IMR-90 (cell line): ENCODE data around the gene CHRNA1. TPM values are rescaled to one million over a fixed set of nuclear protein-coding genes. Genes with fewer than 3 reads are reported as not detected.

Experiments used
- ATAC-seq: fragments of 200-7000 bp; cut with Tn5 transposase; 2 replicates; pipeline ENCODE4 v1.9.1; 2020; ENCODE audit warnings: low read depth, mild to moderate bottlenecking, moderate library complexity
- BruUV-seq: library from RNA; stranded (reverse); fragments of 400-500 nt; replicated peaks from 2 replicates; lab custom pipeline; 2021; lab: Mats Ljungman, UMichigan
- CTCF ChIA-PET: fragments of 300-600 bp; formaldehyde crosslinking; extraction: SDS; loops from one replicate; lab custom pipeline; 2021; ENCODE audit warnings: antibody characterized with exemption; lab: Yijun Ruan, JAX
- POLR2A ChIA-PET: fragments of 300-600 bp; sonication (Branson Sonifier 250); formaldehyde crosslinking; loops from one replicate; lab custom pipeline; 2022; ENCODE audit warnings: antibody characterized with exemption; ENCODE audit not compliant: unreplicated experiment; lab: Charles Lee
- DNase-seq: peaks from one replicate; pipeline ENCODE4 v3.0.0; 2013
- H2AFZ ChIP-seq: replicated peaks from 2 replicates; pipeline ENCODE3; 2013; ENCODE audit warnings: low read length, mild to moderate bottlenecking; ENCODE audit not compliant: poor library complexity
- H2AK5ac ChIP-seq: 2 replicates; pipeline ENCODE4 v1.6.1; 2013; ENCODE audit warnings: low read depth, low read length, inconsistent platforms
- H2AK9ac ChIP-seq: replicated peaks from 2 replicates; pipeline ENCODE3; 2013; ENCODE audit warnings: mild to moderate bottlenecking, low read depth, low read length, moderate library complexity; ENCODE audit not compliant: poor library complexity
- H2BK120ac ChIP-seq: 2 replicates; pipeline ENCODE4 v1.6.1; 2013; ENCODE audit warnings: low read depth, low read length, inconsistent platforms
- H2BK15ac ChIP-seq: 3 replicates; pipeline ENCODE4 v1.6.1; 2013; ENCODE audit warnings: low read depth, low read length, inconsistent platforms
- H2BK20ac ChIP-seq: 2 replicates; pipeline ENCODE4 v1.6.1; 2013; ENCODE audit warnings: low read depth, mild to moderate bottlenecking, inconsistent platforms, low read length, moderate library complexity
- H2BK5ac ChIP-seq: 2 replicates; pipeline ENCODE4 v1.6.1; 2013; ENCODE audit warnings: mild to moderate bottlenecking, low read depth, low read length, inconsistent platforms; ENCODE audit not compliant: poor library complexity, severe bottlenecking
- H3K14ac ChIP-seq: replicated peaks from 2 replicates; pipeline ENCODE4 v1.6.1; 2013; ENCODE audit warnings: low read depth, low read length, inconsistent platforms
- H3K18ac ChIP-seq: 2 replicates; pipeline ENCODE4 v1.6.1; 2013; ENCODE audit warnings: low read depth, low read length, control low read depth
- H3K23ac ChIP-seq: 2 replicates; pipeline ENCODE4 v1.6.1; 2013; ENCODE audit warnings: low read depth, low read length, inconsistent platforms
- H3K27ac ChIP-seq: 2 replicates; pipeline ENCODE4 v1.5.1; 2013; ENCODE audit warnings: mild to moderate bottlenecking, control low read depth, low read length; ENCODE audit not compliant: insufficient read depth
- H3K27me3 ChIP-seq: 2 replicates; pipeline ENCODE4 v1.6.1; 2013; ENCODE audit warnings: low read length; ENCODE audit not compliant: control insufficient read depth, insufficient read depth
- H3K36me3 ChIP-seq: 2 replicates; pipeline ENCODE4 v1.6.1; 2013; ENCODE audit warnings: low read length, mixed read lengths; ENCODE audit not compliant: control insufficient read depth, insufficient read depth
- H3K4ac ChIP-seq: 2 replicates; pipeline ENCODE4 v1.6.1; 2013; ENCODE audit warnings: low read depth, low read length, inconsistent platforms
- H3K4me1 ChIP-seq: 2 replicates; pipeline ENCODE4 v1.6.1; 2013; ENCODE audit warnings: low read length, mixed read lengths; ENCODE audit not compliant: control insufficient read depth, insufficient read depth
- H3K4me2 ChIP-seq: 2 replicates; pipeline ENCODE4 v1.6.1; 2013; ENCODE audit warnings: low read depth, mild to moderate bottlenecking, control low read depth, low read length, moderate library complexity
- H3K4me3 ChIP-seq: 2 replicates; pipeline ENCODE4 v1.5.1; 2013; ENCODE audit warnings: low read depth, mild to moderate bottlenecking, control low read depth, low read length, moderate library complexity; ENCODE audit not compliant: insufficient read depth
- H3K56ac ChIP-seq: 2 replicates; pipeline ENCODE4 v1.6.1; 2013; ENCODE audit warnings: low read length, inconsistent platforms; ENCODE audit not compliant: insufficient read depth; ENCODE audit errors: extremely low read depth
- H3K79me1 ChIP-seq, 2 experiments: 2 replicates each; pipeline ENCODE4 v1.6.1; 2013; ENCODE audit warnings: low read length in 2 of 2, inconsistent platforms in 1 of 2, low read depth in 1 of 2
- H3K9ac ChIP-seq: 2 replicates; pipeline ENCODE4 v1.6.1; 2013; ENCODE audit warnings: low read depth, low read length, control low read depth
- H3K9me1 ChIP-seq: 2 replicates; pipeline ENCODE4 v1.6.1; 2013; ENCODE audit warnings: low read length, inconsistent platforms; ENCODE audit not compliant: insufficient read depth
- H3K9me3 ChIP-seq: 2 replicates; pipeline ENCODE4 v1.6.1; 2013; ENCODE audit warnings: low read length; ENCODE audit not compliant: control insufficient read depth, insufficient read depth
- H4K20me1 ChIP-seq: 2 replicates; pipeline ENCODE4 v1.6.1; 2013; ENCODE audit warnings: low read length, inconsistent platforms; ENCODE audit not compliant: insufficient read depth
- H4K5ac ChIP-seq: 2 replicates; pipeline ENCODE4 v1.6.1; 2013; ENCODE audit warnings: mild to moderate bottlenecking, low read depth, low read length, control low read depth
- H4K8ac ChIP-seq, 2 experiments: 2 replicates each; pipeline ENCODE4 v1.6.1; 2013; ENCODE audit warnings: low read depth in 2 of 2, low read length in 2 of 2, control low read depth in 1 of 2, inconsistent platforms in 1 of 2
- H4K91ac ChIP-seq: 2 replicates; pipeline ENCODE4 v1.6.1; 2013; ENCODE audit warnings: low read depth, low read length, inconsistent platforms; ENCODE audit not compliant: insufficient read depth
- CHD1 ChIP-seq: IDR thresholded peaks from 2 replicates; pipeline ENCODE4 v1.6.1; 2012; ENCODE audit warnings: low read depth, low read length, improper control_type of control experiment
- ELK1 ChIP-seq: fragments of 150-350 bp; IDR thresholded peaks from 2 replicates; pipeline ENCODE4 v1.6.1; 2016; ENCODE audit warnings: low read depth, mild to moderate bottlenecking, low read length, moderate library complexity, borderline replicate concordance
- FOS ChIP-seq: fragments of 150-350 bp; IDR thresholded peaks from 2 replicates; pipeline ENCODE4 v1.6.1; 2016; ENCODE audit warnings: low read depth, low read length
- MAFK ChIP-seq: IDR thresholded peaks from 2 replicates; pipeline ENCODE4 v1.6.1; 2012; ENCODE audit warnings: low read depth, low read length, improper control_type of control experiment
- MXI1 ChIP-seq: IDR thresholded peaks from 2 replicates; pipeline ENCODE4 v1.6.1; 2012; ENCODE audit warnings: low read depth, mild to moderate bottlenecking, low read length, moderate library complexity, borderline replicate concordance
- NFE2L2 ChIP-seq: fragments of 150-350 bp; IDR thresholded peaks from 2 replicates; pipeline ENCODE4 v1.6.1; 2016; ENCODE audit warnings: low read depth, mild to moderate bottlenecking, low read length
- RAD21 ChIP-seq: IDR thresholded peaks from 2 replicates; pipeline ENCODE4 v1.6.1; 2012; ENCODE audit warnings: low read length, improper control_type of control experiment
- RFX5 ChIP-seq: IDR thresholded peaks from 2 replicates; pipeline ENCODE4 v1.8.0; 2012; ENCODE audit warnings: low read depth, mild to moderate bottlenecking, low read length, moderate library complexity
- SMC3 ChIP-seq: fragments of 150-350 bp; IDR thresholded peaks from 2 replicates; pipeline ENCODE4 v1.6.1; 2016; ENCODE audit warnings: low read depth, mild to moderate bottlenecking, antibody characterized with exemption, low read length, moderate library complexity
- USF2 ChIP-seq: fragments of 150-350 bp; IDR thresholded peaks from 2 replicates; pipeline ENCODE4 v1.6.1; 2017; ENCODE audit warnings: mild to moderate bottlenecking, antibody characterized with exemption, low read length, low read depth
- WGBS, 2 experiments: methylation state at CpG; one replicate each; pipeline versions ENCODE4 v1.1.5 to v1.1.7; 2013; ENCODE audit warnings: missing lambda C conversion rate in 2 of 2; ENCODE audit not compliant: insufficient read length in 1 of 2; ENCODE audit errors: extremely low coverage in 2 of 2; 5-methylcytosine and 5-hydroxymethylcytosine counted together
- dilution Hi-C: fragments of 300-500 bp; cut with HindIII; formaldehyde crosslinking; loops from one replicate; pipeline ENCODE4 v1.14.3; 2018; ENCODE audit warnings: low sequenced_read_pairs; ENCODE audit not compliant: unreplicated experiment
- in situ Hi-C: fragments of 300-500 bp; cut with MboI; formaldehyde crosslinking; loops from 3 replicates; pipeline ENCODE4 v1.14.3; 2019; ENCODE audit warnings: low sequenced_read_pairs, inconsistent platforms, mixed read lengths
- intact Hi-C: fragments of 100-400 bp; cut with micrococcal nuclease; formaldehyde crosslinking; loops from 2 replicates; pipeline ENCODE4 v1.10.0; 2022
- polyA plus RNA-seq, 3 experiments: library from polyadenylated mRNA; depleted of rRNA; stranded (reverse); fragments of >200 nt; gene quantifications; 2 replicates each; pipeline ENCODE4 v1.2.3, GENCODE V29; 2012; ENCODE audit warnings: low replicate concordance in 1 of 3
- total RNA-seq: library from RNA; depleted of rRNA; stranded (reverse); fragments of >200 nt; gene quantifications from 2 replicates; pipeline ENCODE4 v1.2.3, GENCODE V29; 2012
- TF ChIP-seq, protein P1 (sequence below): conservative IDR thresholded peaks from 2 replicates; pipeline ENCODE4 v1.5.1; 2012; ENCODE audit warnings: mild to moderate bottlenecking, low read depth, low read length, improper control_type of control experiment

The CHRNA1 gene
- total and polyA plus RNA-seq, 2 of the 4 experiments (the other 2 are of a cell fraction), result 0.75 to 0.90 TPM

GRCh38 chr2:174777347-174778084, 13.2 kb upstream of the CHRNA1 start:
- Histone ChIP-seq H3K23ac (peak overlapping the region; percentile 61), H4K91ac (peak overlapping the region; percentile 96), H3K27ac (peak overlapping the region; percentile 73), H3K4me1 (peaks cover 45% of the 10 kb centered on the region), H4K5ac (peak overlapping the region; percentile 85), H3K27me3 (no peaks in the 10 kb centered on the region), H2AK9ac (peak overlapping the region; percentile 84), H2AK5ac (peak overlapping the region; percentile 95), H4K20me1 (no peaks in the 10 kb centered on the region), H3K36me3 (no peaks in the 10 kb centered on the region), H2BK20ac (peak overlapping the region; percentile 94), H3K14ac (peak overlapping the region; percentile 83), H3K79me1 (peaks cover 0 to 14% of the 10 kb centered on the region in 2 experiments; a peak in 2 of 4 replicates), H3K4me3 (no peak overlapping the region), H3K4me2 (no peak overlapping the region), H3K9me1 (peaks cover 42% of the 10 kb centered on the region), H4K8ac (peak overlapping the region; percentile 76 to 91), H3K9me3 (no peaks in the 10 kb centered on the region), H2BK120ac (peak overlapping the region; percentile 97), H3K9ac (peak overlapping the region; percentile 71), H3K4ac (peak overlapping the region; percentile 98), H3K18ac (peak overlapping the region; percentile 64), H2AFZ (peak overlapping the region; percentile 33), H2BK5ac (peak overlapping the region; percentile 74), H2BK15ac (peak overlapping the region; percentile 96; the same call in 2 of the 3 replicates), H3K56ac (peak overlapping the region; percentile 29; the same call in 1 of the 2 replicates)
- in situ Hi-C loops (loop anchor here (5.0 kb wide), 1 partner anchor 65 kb away; no protein-coding TSS in a partner anchor), intact Hi-C loops (no loop called here), dilution Hi-C loops (no loop called here)
- WGBS, 2 experiments, result 62% methylated on average over 3 of the region's 5 CpGs; no CpG with 5 or more reads in 1 of the 2 experiments
- no TSS peak for BruUV-seq
- ChIA-PET POLR2A (no interaction called here), CTCF (no interaction called here)
- peak; percentile 45 for DNase-seq
- ATAC-seq, result no peak
- TF ChIP-seq SMC3, result no peak
- TF ChIP-seq MXI1, result no peak
- TF ChIP-seq USF2, result no peak
- TF ChIP-seq RAD21, result no peak
- TF ChIP-seq FOS, result no peak
- TF ChIP-seq NFE2L2, result no peak
- no peak for TF ChIP-seq CHD1
- TF ChIP-seq MAFK, result no peak
- TF ChIP-seq RFX5, result no peak
- no peak for TF ChIP-seq ELK1
- TF ChIP-seq, protein P1, sequence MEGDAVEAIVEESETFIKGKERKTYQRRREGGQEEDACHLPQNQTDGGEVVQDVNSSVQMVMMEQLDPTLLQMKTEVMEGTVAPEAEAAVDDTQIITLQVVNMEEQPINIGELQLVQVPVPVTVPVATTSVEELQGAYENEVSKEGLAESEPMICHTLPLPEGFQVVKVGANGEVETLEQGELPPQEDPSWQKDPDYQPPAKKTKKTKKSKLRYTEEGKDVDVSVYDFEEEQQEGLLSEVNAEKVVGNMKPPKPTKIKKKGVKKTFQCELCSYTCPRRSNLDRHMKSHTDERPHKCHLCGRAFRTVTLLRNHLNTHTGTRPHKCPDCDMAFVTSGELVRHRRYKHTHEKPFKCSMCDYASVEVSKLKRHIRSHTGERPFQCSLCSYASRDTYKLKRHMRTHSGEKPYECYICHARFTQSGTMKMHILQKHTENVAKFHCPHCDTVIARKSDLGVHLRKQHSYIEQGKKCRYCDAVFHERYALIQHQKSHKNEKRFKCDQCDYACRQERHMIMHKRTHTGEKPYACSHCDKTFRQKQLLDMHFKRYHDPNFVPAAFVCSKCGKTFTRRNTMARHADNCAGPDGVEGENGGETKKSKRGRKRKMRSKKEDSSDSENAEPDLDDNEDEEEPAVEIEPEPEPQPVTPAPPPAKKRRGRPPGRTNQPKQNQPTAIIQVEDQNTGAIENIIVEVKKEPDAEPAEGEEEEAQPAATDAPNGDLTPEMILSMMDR, result no peak
